ENCODE data around the gene MAPKAPK3. TPM values are rescaled to one million over a fixed set of nuclear protein-coding genes. Genes with fewer than 3 reads are reported as not detected.

Gene MAPKAPK3
- total RNA-seq, 1 donor from 2014 or later: 20.9 TPM

GRCh38 chr3:50600141-50600753 is 16.7 kb upstream of the MAPKAPK3 start:
- H3K27ac ChIP-seq (ENCODE audit: low read depth, low read length): peak overlapping the region; percentile 99
- peak overlapping the region; percentile 36 to 89 (median 58) for H3K9ac ChIP-seq (ENCODE audit: low read depth in 1 of 3, low read length in 3 of 3)
- H3K4me3 ChIP-seq (ENCODE audit: low read length in 3 of 3): peak overlapping the region in 1 of 3 donors; percentile 29
- H3K27me3 ChIP-seq (ENCODE audit: control insufficient read depth in 3 of 3, insufficient read depth in 3 of 3, low read length in 3 of 3): no peaks in the 10 kb centered on the region
- H3K4me1 ChIP-seq (ENCODE audit: control insufficient read depth in 3 of 3, insufficient read depth in 3 of 3, low read length in 3 of 3): peaks cover 59 to 62% (median 61%) of the 10 kb centered on the region in 3 donors
- H3K36me3 ChIP-seq (ENCODE audit: control insufficient read depth in 3 of 3, insufficient read depth in 3 of 3, low read length in 3 of 3): peaks cover 0 to 2% (median 0%) of the 10 kb centered on the region in 3 donors
- H3K9me3 ChIP-seq (ENCODE audit: control insufficient read depth in 3 of 3, low read length in 3 of 3): no peaks in the 10 kb centered on the region

GRCh38 chr3:50600841-50601591 is 15.9 kb upstream of the MAPKAPK3 start:
- Histone ChIP-seq H3K4me3 (ENCODE audit: low read length in 3 of 3) (peak overlapping the region; percentile 55 to 67 (median 58)), H3K9me3 (ENCODE audit: control insufficient read depth in 3 of 3, low read length in 3 of 3) (no peaks in the 10 kb centered on the region), H3K27ac (ENCODE audit: low read depth, low read length) (peak overlapping the region; percentile 99), H3K9ac (ENCODE audit: low read depth in 1 of 3, low read length in 3 of 3) (peak overlapping the region; percentile 87 to 94 (median 89)), H3K4me1 (ENCODE audit: control insufficient read depth in 3 of 3, insufficient read depth in 3 of 3, low read length in 3 of 3) (peaks cover 65 to 69% (median 69%) of the 10 kb centered on the region in 3 donors), H3K27me3 (ENCODE audit: control insufficient read depth in 3 of 3, insufficient read depth in 3 of 3, low read length in 3 of 3) (no peaks in the 10 kb centered on the region), H3K36me3 (ENCODE audit: control insufficient read depth in 3 of 3, insufficient read depth in 3 of 3, low read length in 3 of 3) (peaks cover 0 to 3% (median 2%) of the 10 kb centered on the region in 3 donors)

- Histone ChIP-seq H3K27me3 (ENCODE audit: control insufficient read depth in 3 of 3, insufficient read depth in 3 of 3, low read length in 3 of 3) (no peaks in the 10 kb centered on the region), H3K27ac (ENCODE audit: low read depth, low read length) (peak overlapping the region; percentile 99), H3K36me3 (ENCODE audit: control insufficient read depth in 3 of 3, insufficient read depth in 3 of 3, low read length in 3 of 3) (peaks cover 13 to 18% (median 14%) of the 10 kb centered on the region in 3 donors), H3K4me3 (ENCODE audit: low read length in 3 of 3) (peak overlapping the region in 1 of 3 donors; percentile 13), H3K9me3 (ENCODE audit: control insufficient read depth in 3 of 3, low read length in 3 of 3) (no peaks in the 10 kb centered on the region), H3K4me1 (ENCODE audit: control insufficient read depth in 3 of 3, insufficient read depth in 3 of 3, low read length in 3 of 3) (peaks cover 77 to 86% (median 85%) of the 10 kb centered on the region in 3 donors), H3K9ac (ENCODE audit: low read depth in 1 of 3, low read length in 3 of 3) (peak overlapping the region; percentile 6 to 87 (median 83))
Measured at GRCh38 chr3:50602595-50603191, 14.3 kb upstream of the MAPKAPK3 start.

- no peaks in the 10 kb centered on the region for H3K27me3 ChIP-seq (ENCODE audit: control insufficient read depth in 3 of 3, insufficient read depth in 3 of 3, low read length in 3 of 3)
- no peaks in the 10 kb centered on the region for H3K9me3 ChIP-seq (ENCODE audit: control insufficient read depth in 3 of 3, low read length in 3 of 3)
- H3K4me1 ChIP-seq (ENCODE audit: control insufficient read depth in 3 of 3, insufficient read depth in 3 of 3, low read length in 3 of 3): peaks cover 83 to 94% (median 93%) of the 10 kb centered on the region in 3 donors
- H3K4me3 ChIP-seq (ENCODE audit: low read length in 3 of 3): peak overlapping the region in 1 of 3 donors; percentile 41
- peaks cover 20 to 26% (median 21%) of the 10 kb centered on the region in 3 donors for H3K36me3 ChIP-seq (ENCODE audit: control insufficient read depth in 3 of 3, insufficient read depth in 3 of 3, low read length in 3 of 3)
- peak overlapping the region in 2 of 3 donors; percentile 83 to 87 for H3K9ac ChIP-seq (ENCODE audit: low read depth in 1 of 3, low read length in 3 of 3)
- peak overlapping the region; percentile 99 for H3K27ac ChIP-seq (ENCODE audit: low read depth, low read length)
Measured at GRCh38 chr3:50603261-50604109, 13.5 kb upstream of the MAPKAPK3 start.

GRCh38 chr3:50604110-50604621 is 12.8 kb upstream of the MAPKAPK3 start:
- Histone ChIP-seq H3K4me3 (ENCODE audit: low read length in 3 of 3) (peak overlapping the region in 1 of 3 donors; percentile 41), H3K27ac (ENCODE audit: low read depth, low read length) (peak overlapping the region; percentile 99), H3K9me3 (ENCODE audit: control insufficient read depth in 3 of 3, low read length in 3 of 3) (no peaks in the 10 kb centered on the region), H3K9ac (ENCODE audit: low read depth in 1 of 3, low read length in 3 of 3) (peak overlapping the region; percentile 51 to 83 (median 60)), H3K36me3 (ENCODE audit: control insufficient read depth in 3 of 3, insufficient read depth in 3 of 3, low read length in 3 of 3) (peaks cover 20 to 27% (median 21%) of the 10 kb centered on the region in 3 donors), H3K4me1 (ENCODE audit: control insufficient read depth in 3 of 3, insufficient read depth in 3 of 3, low read length in 3 of 3) (peaks cover 83 to 100% (median 97%) of the 10 kb centered on the region in 3 donors), H3K27me3 (ENCODE audit: control insufficient read depth in 3 of 3, insufficient read depth in 3 of 3, low read length in 3 of 3) (no peaks in the 10 kb centered on the region)

GRCh38 chr3:50604628-50605588 is 12.0 kb upstream of the MAPKAPK3 start:
- H3K9ac ChIP-seq (ENCODE audit: low read depth in 1 of 3, low read length in 3 of 3): peak overlapping the region; percentile 51 to 83 (median 67)
- H3K9me3 ChIP-seq (ENCODE audit: control insufficient read depth in 3 of 3, low read length in 3 of 3): no peaks in the 10 kb centered on the region
- no peaks in the 10 kb centered on the region for H3K27me3 ChIP-seq (ENCODE audit: control insufficient read depth in 3 of 3, insufficient read depth in 3 of 3, low read length in 3 of 3)
- peaks cover 23 to 27% (median 24%) of the 10 kb centered on the region in 3 donors for H3K36me3 ChIP-seq (ENCODE audit: control insufficient read depth in 3 of 3, insufficient read depth in 3 of 3, low read length in 3 of 3)
- peak overlapping the region; percentile 99 for H3K27ac ChIP-seq (ENCODE audit: low read depth, low read length)
- peak overlapping the region in 1 of 3 donors; percentile 52 for H3K4me3 ChIP-seq (ENCODE audit: low read length in 3 of 3)
- peaks cover 83 to 100% (median 98%) of the 10 kb centered on the region in 3 donors for H3K4me1 ChIP-seq (ENCODE audit: control insufficient read depth in 3 of 3, insufficient read depth in 3 of 3, low read length in 3 of 3)

- H3K9ac ChIP-seq (ENCODE audit: low read depth in 1 of 3, low read length in 3 of 3): peak overlapping the region; percentile 23 to 70 (median 67)
- no peaks in the 10 kb centered on the region for H3K27me3 ChIP-seq (ENCODE audit: control insufficient read depth in 3 of 3, insufficient read depth in 3 of 3, low read length in 3 of 3)
- no peaks in the 10 kb centered on the region for H3K9me3 ChIP-seq (ENCODE audit: control insufficient read depth in 3 of 3, low read length in 3 of 3)
- H3K4me3 ChIP-seq (ENCODE audit: low read length in 3 of 3): no peak overlapping the region
- peaks cover 23 to 27% (median 26%) of the 10 kb centered on the region in 3 donors for H3K36me3 ChIP-seq (ENCODE audit: control insufficient read depth in 3 of 3, insufficient read depth in 3 of 3, low read length in 3 of 3)
- peaks cover 83 to 100% (median 98%) of the 10 kb centered on the region in 3 donors for H3K4me1 ChIP-seq (ENCODE audit: control insufficient read depth in 3 of 3, insufficient read depth in 3 of 3, low read length in 3 of 3)
- H3K27ac ChIP-seq (ENCODE audit: low read depth, low read length): peak overlapping the region; percentile 99
Measured at GRCh38 chr3:50605901-50606326, 11.0 kb upstream of the MAPKAPK3 start.

- no peaks in the 10 kb centered on the region for H3K27me3 ChIP-seq (ENCODE audit: control insufficient read depth in 3 of 3, insufficient read depth in 3 of 3, low read length in 3 of 3)
- H3K4me1 ChIP-seq (ENCODE audit: control insufficient read depth in 3 of 3, insufficient read depth in 3 of 3, low read length in 3 of 3): peaks cover 83 to 100% (median 98%) of the 10 kb centered on the region in 3 donors
- no peak overlapping the region for H3K4me3 ChIP-seq (ENCODE audit: low read length in 3 of 3)
- no peaks in the 10 kb centered on the region for H3K9me3 ChIP-seq (ENCODE audit: control insufficient read depth in 3 of 3, low read length in 3 of 3)
- H3K9ac ChIP-seq (ENCODE audit: low read depth in 1 of 3, low read length in 3 of 3): peak overlapping the region in 2 of 3 donors; percentile 57 to 67
- H3K36me3 ChIP-seq (ENCODE audit: control insufficient read depth in 3 of 3, insufficient read depth in 3 of 3, low read length in 3 of 3): peaks cover 23 to 27% (median 26%) of the 10 kb centered on the region in 3 donors
- no peak overlapping the region for H3K27ac ChIP-seq (ENCODE audit: low read depth, low read length)
Measured at GRCh38 chr3:50606596-50606995, 10.4 kb upstream of the MAPKAPK3 start.

Measured in skeletal muscle tissue (tissue), 4 donors.